ENCODE results near the gene DNMT3A.

Gene DNMT3A

GRCh38 chr2:25323610-25324189 is 18.0 kb downstream of the DNMT3A start:
- no peak for DNase-seq

GRCh38 chr2:25323042-25323514 is 18.6 kb downstream of the DNMT3A start:
- no peak for DNase-seq

DNA sequence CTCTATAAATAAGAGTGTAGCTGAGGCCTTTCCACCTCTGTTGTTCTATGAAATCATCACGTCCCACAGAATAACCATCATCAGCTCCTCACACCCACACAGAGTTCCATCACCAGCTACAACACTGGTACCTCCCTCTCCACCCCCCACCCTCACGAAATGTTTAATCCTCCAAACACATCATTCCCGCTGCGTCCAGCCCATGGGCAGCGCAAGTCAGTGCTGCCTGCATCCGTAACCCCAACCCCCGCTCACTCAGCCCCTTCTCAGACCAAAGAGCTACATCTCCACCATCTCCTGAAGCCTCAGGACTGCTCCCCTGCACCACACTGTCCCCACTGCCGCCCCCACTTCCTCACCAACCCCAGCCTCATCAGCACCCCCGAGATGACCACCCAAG is 19.4 kb downstream of the DNMT3A start:
- DNase-seq: no peak

- DNase-seq: no peak
These were observed 21.6 kb downstream of the DNMT3A start for GRCh38 chr2:25320077-25320476.

DNA sequence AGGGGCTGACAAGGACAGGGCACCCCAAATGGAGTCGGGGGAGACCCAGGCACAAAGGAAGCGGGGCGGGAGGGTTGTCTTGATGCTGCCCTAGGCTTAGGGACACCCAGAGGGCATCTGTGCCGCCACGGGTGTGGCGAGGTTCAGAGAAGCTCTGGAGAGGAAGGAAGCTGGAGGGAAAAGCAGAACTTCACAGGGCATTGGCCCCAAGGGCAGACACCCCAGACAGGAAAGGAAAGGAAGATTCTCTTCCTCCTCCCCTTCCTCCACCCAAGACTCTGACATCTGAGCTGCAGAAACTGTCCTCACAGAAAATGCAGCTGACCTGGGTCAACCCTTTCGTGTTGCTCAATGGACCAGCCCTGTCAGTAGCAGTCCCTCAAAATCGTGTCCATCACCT is 25.6 kb downstream of the DNMT3A start:
- no peak for DNase-seq

- DNase-seq: no peak
These were observed 26.4 kb downstream of the DNMT3A start for GRCh38 chr2:25315316-25315680.

DNA sequence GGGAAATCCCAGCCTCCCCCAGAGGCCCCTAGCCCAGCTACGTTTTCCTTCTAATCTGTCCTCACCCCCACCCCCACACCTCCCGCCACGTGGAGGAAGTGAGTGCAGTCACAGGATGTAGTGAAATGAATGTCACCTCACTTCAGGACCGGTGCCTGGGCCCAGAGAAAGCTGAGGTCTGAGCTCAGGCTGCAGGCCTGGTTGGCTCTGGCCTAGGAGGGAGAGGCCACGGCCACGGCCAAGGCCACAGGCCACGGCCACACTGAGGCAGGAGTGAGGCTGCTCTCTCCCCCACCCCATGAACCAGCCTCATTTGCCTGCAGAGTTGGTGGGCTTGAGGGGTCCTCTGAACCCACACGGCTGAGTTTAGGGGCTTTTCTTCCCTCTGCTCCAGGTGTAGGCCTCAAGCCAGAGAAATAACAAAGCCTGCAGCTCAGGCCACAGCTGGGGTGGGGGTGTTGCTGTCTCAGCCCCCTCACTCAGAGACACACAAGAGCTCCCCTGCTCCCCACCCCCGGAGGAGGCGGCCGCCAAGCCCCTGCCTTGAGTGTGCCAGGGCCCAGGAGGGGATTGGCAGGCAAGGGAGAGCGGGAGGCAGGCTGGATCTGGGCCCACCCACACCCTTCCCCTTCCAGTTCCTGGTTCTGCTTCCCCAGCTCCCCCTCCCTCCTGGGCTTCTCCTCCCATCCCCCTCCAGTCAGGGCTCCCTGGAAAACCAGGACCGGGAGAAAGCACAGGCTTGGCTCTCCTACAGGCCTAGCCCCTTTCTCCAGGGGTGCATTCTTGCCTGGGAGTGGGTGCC is 27.0 kb downstream of the DNMT3A start:
- DNase-seq: peak; percentile 28

DNA sequence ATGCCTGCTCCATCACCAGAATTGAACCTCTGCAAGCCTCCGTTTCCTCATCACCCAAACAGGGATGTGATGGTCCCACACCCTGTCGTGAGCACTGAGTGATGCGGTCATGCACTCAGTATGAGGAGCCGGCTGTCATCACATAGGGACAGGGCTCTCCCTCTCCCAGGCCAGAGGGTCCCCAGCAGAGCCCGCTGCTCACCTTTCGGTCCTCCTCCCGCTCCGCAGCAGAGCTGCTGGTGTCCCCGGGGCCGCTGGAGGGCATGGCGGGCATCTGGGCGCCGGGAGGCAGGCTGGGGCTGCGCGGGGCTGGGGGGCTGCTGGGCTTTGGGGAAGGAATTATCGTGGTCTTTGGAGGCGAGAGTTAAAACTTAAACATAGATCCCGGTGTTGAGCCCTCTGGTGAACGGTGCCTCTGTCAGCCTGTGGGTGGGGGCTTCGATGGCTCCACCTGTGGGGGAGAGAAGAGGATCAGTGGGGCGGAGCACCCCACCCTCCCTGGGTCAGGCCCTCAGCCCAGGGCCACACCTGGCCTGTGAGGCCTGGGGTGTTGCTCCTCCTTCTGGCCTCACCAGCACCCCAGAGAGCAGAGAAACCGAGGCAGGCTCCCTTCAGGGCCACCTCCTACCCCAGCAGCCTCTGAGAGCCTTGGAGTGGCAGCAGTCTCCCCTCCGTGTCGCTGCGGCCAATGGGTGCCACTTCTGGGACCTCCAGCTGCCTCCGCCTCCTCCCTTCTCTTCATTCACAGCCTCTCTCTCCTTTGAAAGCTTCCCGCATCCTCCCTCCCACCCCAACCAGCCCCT is 27.8 kb downstream of the DNMT3A start:
- no peak for DNase-seq

GRCh38 chr2:25312958-25313710 is 28.6 kb downstream of the DNMT3A start:
- no peak for DNase-seq

DNA sequence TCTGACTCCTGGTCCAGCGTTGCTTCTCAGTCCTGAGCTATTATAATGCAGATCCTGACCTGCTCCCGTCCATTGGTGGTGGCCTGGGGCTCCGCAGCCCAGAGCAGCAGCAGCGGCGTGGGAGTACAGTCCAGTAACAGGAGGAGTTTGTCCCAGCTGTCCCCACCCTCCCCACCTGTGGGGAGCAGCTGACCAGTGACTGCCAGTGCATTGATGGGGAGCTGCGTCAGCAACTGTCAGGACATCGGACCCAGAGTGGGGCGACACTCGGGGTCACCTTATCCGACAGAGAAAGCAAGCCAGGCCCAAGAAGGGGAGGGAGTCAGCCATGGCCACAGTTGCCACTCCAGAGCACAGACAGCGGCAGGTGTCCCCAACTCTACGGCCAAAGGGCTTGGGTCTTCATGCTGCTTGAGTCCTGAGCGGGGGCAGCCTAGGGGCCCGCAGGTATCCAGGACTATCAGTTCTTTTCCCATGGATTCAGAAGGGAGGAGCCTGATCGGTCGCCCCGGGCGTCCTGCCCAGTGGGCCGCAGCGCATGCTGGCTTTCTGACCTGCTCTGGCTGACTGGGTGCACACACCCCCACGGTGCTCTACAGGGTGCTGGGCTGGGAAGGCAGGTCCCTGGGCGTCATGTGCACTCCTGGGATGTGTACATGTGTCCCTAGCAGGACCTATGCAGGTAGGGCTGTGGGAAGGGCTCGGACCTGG is 29.7 kb downstream of the DNMT3A start:
- no peak for DNase-seq

- peak; percentile 94 for DNase-seq
These were observed 30.5 kb downstream of the DNMT3A start for GRCh38 chr2:25310965-25311864.

GRCh38 chr2:25310709-25310964 is 31.1 kb downstream of the DNMT3A start:
- no peak for DNase-seq

DNA sequence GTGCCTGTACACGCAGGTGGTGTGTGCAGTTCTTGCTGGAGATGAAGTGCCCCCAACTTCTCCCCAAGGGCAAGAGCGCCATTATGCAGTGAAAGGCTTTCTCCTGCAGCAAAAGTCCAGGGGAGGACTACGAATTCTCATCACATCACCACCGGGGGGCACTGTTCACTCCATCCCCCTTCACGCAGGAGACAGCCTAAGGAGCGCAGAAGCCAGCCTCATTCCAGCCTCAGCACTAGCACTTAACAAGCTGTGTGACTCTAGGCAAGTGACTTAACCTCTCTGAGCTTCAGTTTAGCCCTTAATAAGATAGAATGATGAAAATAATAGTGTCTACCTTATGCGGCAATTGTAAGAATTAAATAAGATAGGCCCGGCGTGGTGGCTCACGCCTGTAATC is 32.3 kb downstream of the DNMT3A start:
- peak; percentile 30 for DNase-seq

GRCh38 chr2:25308599-25308998 is 33.1 kb downstream of the DNMT3A start:
- no peak for DNase-seq

DNA sequence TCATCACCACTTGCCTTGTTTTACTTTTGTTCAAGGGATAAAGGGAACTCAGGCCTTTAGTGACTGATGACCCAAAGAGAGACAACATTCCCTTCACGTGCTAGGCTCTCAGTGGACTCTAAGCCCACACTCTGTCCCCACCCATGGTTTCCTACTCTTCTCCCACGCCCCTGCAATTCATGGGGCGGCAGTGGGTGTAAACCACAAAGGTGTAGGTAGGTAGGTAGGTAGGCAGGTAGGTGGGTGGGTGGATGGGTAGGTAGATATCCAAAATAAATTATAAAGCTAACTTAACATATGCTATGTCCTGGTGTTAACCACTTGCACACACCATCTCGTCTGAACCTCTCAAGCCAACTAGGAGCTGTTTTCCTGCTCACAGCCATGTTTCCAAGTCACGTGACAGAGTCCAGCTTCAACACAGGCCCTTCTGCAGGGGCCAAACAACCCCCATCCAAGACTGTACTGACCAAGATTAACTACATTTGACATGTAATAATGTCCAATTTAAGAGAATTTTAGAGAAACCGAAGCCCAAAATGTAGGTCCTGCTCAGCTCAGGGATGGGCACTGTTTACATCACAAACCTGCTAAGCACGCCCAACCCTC is 33.7 kb downstream of the DNMT3A start:
- DNase-seq: no peak

GRCh38 chr2:25306777-25307368 is 34.9 kb downstream of the DNMT3A start:
- DNase-seq: no peak

GRCh38 chr2:25305775-25306174 is 36.0 kb downstream of the DNMT3A start:
- DNase-seq: peak; percentile 30

DNA sequence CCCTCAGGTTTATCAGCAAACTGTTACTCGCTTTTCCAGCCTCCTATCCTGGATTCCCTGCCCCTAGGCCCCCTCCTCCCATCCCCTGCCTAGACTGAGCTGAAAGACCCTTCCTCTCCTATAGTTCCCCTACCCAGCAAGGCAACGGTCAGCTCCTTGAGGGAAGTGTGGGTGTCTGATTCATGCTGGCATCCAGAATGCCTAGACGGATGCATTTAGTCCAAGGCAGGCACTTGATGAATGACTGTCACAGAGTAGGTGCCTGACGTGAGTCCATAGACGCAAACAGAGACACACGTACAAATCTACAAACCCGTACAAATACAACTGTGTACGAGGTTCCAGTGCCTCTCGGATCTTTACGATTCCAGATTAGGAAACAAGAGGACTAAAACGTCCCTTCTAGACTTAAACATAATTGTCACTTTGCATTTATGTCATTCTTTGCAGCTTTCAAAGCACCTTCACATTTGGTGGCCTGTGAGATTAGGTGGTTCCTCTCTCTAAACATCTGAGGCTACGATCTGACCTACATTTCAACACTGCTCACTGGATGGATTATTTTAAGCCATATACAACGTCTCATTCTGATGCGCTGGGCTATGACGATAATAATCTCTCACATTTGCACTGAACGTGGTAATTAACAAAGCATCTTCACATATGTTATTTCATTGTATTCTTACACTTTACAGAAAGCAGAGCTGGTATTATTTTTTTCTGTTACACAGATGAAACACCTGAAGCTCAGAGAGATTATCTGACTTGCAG is 36.7 kb downstream of the DNMT3A start:
- no peak for DNase-seq

- no peak for DNase-seq
These were observed 37.4 kb downstream of the DNMT3A start for GRCh38 chr2:25304321-25304720.

Data from NCI-H1105 treated with DMSO at 0.1 percent for 48 hours (cell line).